IMR-90 (cell line): ENCODE results near the gene IKZF4. TPM values are rescaled to one million over a fixed set of nuclear protein-coding genes. Genes with fewer than 3 reads are reported as not detected.

Source experiments
- ATAC-seq: fragments of 200-7000 bp; cut with Tn5 transposase; 2 replicates; pipeline ENCODE4 v1.9.1; 2020; ENCODE audit warnings: low read depth, mild to moderate bottlenecking, moderate library complexity
- BruUV-seq: library from RNA; stranded (reverse); fragments of 400-500 nt; replicated peaks from 2 replicates; lab custom pipeline; 2021; lab: Mats Ljungman, UMichigan
- CTCF ChIA-PET: fragments of 300-600 bp; formaldehyde crosslinking; extraction: SDS; loops from one replicate; lab custom pipeline; 2021; ENCODE audit warnings: antibody characterized with exemption; lab: Yijun Ruan, JAX
- POLR2A ChIA-PET: fragments of 300-600 bp; sonication (Branson Sonifier 250); formaldehyde crosslinking; loops from one replicate; lab custom pipeline; 2022; ENCODE audit warnings: antibody characterized with exemption; ENCODE audit not compliant: unreplicated experiment; lab: Charles Lee
- DNase-seq: peaks from one replicate; pipeline ENCODE4 v3.0.0; 2013
- H2AFZ ChIP-seq: replicated peaks from 2 replicates; pipeline ENCODE3; 2013; ENCODE audit warnings: low read length, mild to moderate bottlenecking; ENCODE audit not compliant: poor library complexity
- H2AK5ac ChIP-seq: 2 replicates; pipeline ENCODE4 v1.6.1; 2013; ENCODE audit warnings: low read depth, low read length, inconsistent platforms
- H2AK9ac ChIP-seq: replicated peaks from 2 replicates; pipeline ENCODE3; 2013; ENCODE audit warnings: mild to moderate bottlenecking, low read depth, low read length, moderate library complexity; ENCODE audit not compliant: poor library complexity
- H2BK120ac ChIP-seq: 2 replicates; pipeline ENCODE4 v1.6.1; 2013; ENCODE audit warnings: low read depth, low read length, inconsistent platforms
- H2BK15ac ChIP-seq: 3 replicates; pipeline ENCODE4 v1.6.1; 2013; ENCODE audit warnings: low read depth, low read length, inconsistent platforms
- H2BK20ac ChIP-seq: 2 replicates; pipeline ENCODE4 v1.6.1; 2013; ENCODE audit warnings: low read depth, mild to moderate bottlenecking, inconsistent platforms, low read length, moderate library complexity
- H2BK5ac ChIP-seq: 2 replicates; pipeline ENCODE4 v1.6.1; 2013; ENCODE audit warnings: mild to moderate bottlenecking, low read depth, low read length, inconsistent platforms; ENCODE audit not compliant: poor library complexity, severe bottlenecking
- H3K14ac ChIP-seq: replicated peaks from 2 replicates; pipeline ENCODE4 v1.6.1; 2013; ENCODE audit warnings: low read depth, low read length, inconsistent platforms
- H3K18ac ChIP-seq: 2 replicates; pipeline ENCODE4 v1.6.1; 2013; ENCODE audit warnings: low read depth, low read length, control low read depth
- H3K23ac ChIP-seq: 2 replicates; pipeline ENCODE4 v1.6.1; 2013; ENCODE audit warnings: low read depth, low read length, inconsistent platforms
- H3K27ac ChIP-seq: 2 replicates; pipeline ENCODE4 v1.5.1; 2013; ENCODE audit warnings: mild to moderate bottlenecking, control low read depth, low read length; ENCODE audit not compliant: insufficient read depth
- H3K27me3 ChIP-seq: 2 replicates; pipeline ENCODE4 v1.6.1; 2013; ENCODE audit warnings: low read length; ENCODE audit not compliant: control insufficient read depth, insufficient read depth
- H3K36me3 ChIP-seq: 2 replicates; pipeline ENCODE4 v1.6.1; 2013; ENCODE audit warnings: low read length, mixed read lengths; ENCODE audit not compliant: control insufficient read depth, insufficient read depth
- H3K4ac ChIP-seq: 2 replicates; pipeline ENCODE4 v1.6.1; 2013; ENCODE audit warnings: low read depth, low read length, inconsistent platforms
- H3K4me1 ChIP-seq: 2 replicates; pipeline ENCODE4 v1.6.1; 2013; ENCODE audit warnings: low read length, mixed read lengths; ENCODE audit not compliant: control insufficient read depth, insufficient read depth
- H3K4me2 ChIP-seq: 2 replicates; pipeline ENCODE4 v1.6.1; 2013; ENCODE audit warnings: low read depth, mild to moderate bottlenecking, control low read depth, low read length, moderate library complexity
- H3K4me3 ChIP-seq: 2 replicates; pipeline ENCODE4 v1.5.1; 2013; ENCODE audit warnings: low read depth, mild to moderate bottlenecking, control low read depth, low read length, moderate library complexity; ENCODE audit not compliant: insufficient read depth
- H3K56ac ChIP-seq: 2 replicates; pipeline ENCODE4 v1.6.1; 2013; ENCODE audit warnings: low read length, inconsistent platforms; ENCODE audit not compliant: insufficient read depth; ENCODE audit errors: extremely low read depth
- H3K79me1 ChIP-seq, 2 experiments: 2 replicates each; pipeline ENCODE4 v1.6.1; 2013; ENCODE audit warnings: low read length in 2 of 2, inconsistent platforms in 1 of 2, low read depth in 1 of 2
- H3K9ac ChIP-seq: 2 replicates; pipeline ENCODE4 v1.6.1; 2013; ENCODE audit warnings: low read depth, low read length, control low read depth
- H3K9me1 ChIP-seq: 2 replicates; pipeline ENCODE4 v1.6.1; 2013; ENCODE audit warnings: low read length, inconsistent platforms; ENCODE audit not compliant: insufficient read depth
- H3K9me3 ChIP-seq: 2 replicates; pipeline ENCODE4 v1.6.1; 2013; ENCODE audit warnings: low read length; ENCODE audit not compliant: control insufficient read depth, insufficient read depth
- H4K20me1 ChIP-seq: 2 replicates; pipeline ENCODE4 v1.6.1; 2013; ENCODE audit warnings: low read length, inconsistent platforms; ENCODE audit not compliant: insufficient read depth
- H4K5ac ChIP-seq: 2 replicates; pipeline ENCODE4 v1.6.1; 2013; ENCODE audit warnings: mild to moderate bottlenecking, low read depth, low read length, control low read depth
- H4K8ac ChIP-seq, 2 experiments: 2 replicates each; pipeline ENCODE4 v1.6.1; 2013; ENCODE audit warnings: low read depth in 2 of 2, low read length in 2 of 2, control low read depth in 1 of 2, inconsistent platforms in 1 of 2
- H4K91ac ChIP-seq: 2 replicates; pipeline ENCODE4 v1.6.1; 2013; ENCODE audit warnings: low read depth, low read length, inconsistent platforms; ENCODE audit not compliant: insufficient read depth
- CHD1 ChIP-seq: IDR thresholded peaks from 2 replicates; pipeline ENCODE4 v1.6.1; 2012; ENCODE audit warnings: low read depth, low read length, improper control_type of control experiment
- FOS ChIP-seq: fragments of 150-350 bp; IDR thresholded peaks from 2 replicates; pipeline ENCODE4 v1.6.1; 2016; ENCODE audit warnings: low read depth, low read length
- MAZ ChIP-seq: IDR thresholded peaks from 2 replicates; pipeline ENCODE4 v1.6.1; 2012; ENCODE audit warnings: low read depth, mild to moderate bottlenecking, low read length, improper control_type of control experiment, moderate library complexity, borderline replicate concordance
- MXI1 ChIP-seq: IDR thresholded peaks from 2 replicates; pipeline ENCODE4 v1.6.1; 2012; ENCODE audit warnings: low read depth, mild to moderate bottlenecking, low read length, moderate library complexity, borderline replicate concordance
- NFE2L2 ChIP-seq: fragments of 150-350 bp; IDR thresholded peaks from 2 replicates; pipeline ENCODE4 v1.6.1; 2016; ENCODE audit warnings: low read depth, mild to moderate bottlenecking, low read length
- RAD21 ChIP-seq: IDR thresholded peaks from 2 replicates; pipeline ENCODE4 v1.6.1; 2012; ENCODE audit warnings: low read length, improper control_type of control experiment
- RCOR1 ChIP-seq: IDR thresholded peaks from 2 replicates; pipeline ENCODE4 v1.6.1; 2012; ENCODE audit warnings: mild to moderate bottlenecking, low read length, improper control_type of control experiment; ENCODE audit not compliant: insufficient replicate concordance
- RFX5 ChIP-seq: IDR thresholded peaks from 2 replicates; pipeline ENCODE4 v1.8.0; 2012; ENCODE audit warnings: low read depth, mild to moderate bottlenecking, low read length, moderate library complexity
- SMC3 ChIP-seq: fragments of 150-350 bp; IDR thresholded peaks from 2 replicates; pipeline ENCODE4 v1.6.1; 2016; ENCODE audit warnings: low read depth, mild to moderate bottlenecking, antibody characterized with exemption, low read length, moderate library complexity
- WGBS, 2 experiments: methylation state at CpG; one replicate each; pipeline versions ENCODE4 v1.1.5 to v1.1.7; 2013; ENCODE audit warnings: missing lambda C conversion rate in 2 of 2; ENCODE audit not compliant: insufficient read length in 1 of 2; ENCODE audit errors: extremely low coverage in 2 of 2; 5-methylcytosine and 5-hydroxymethylcytosine counted together
- dilution Hi-C: fragments of 300-500 bp; cut with HindIII; formaldehyde crosslinking; loops from one replicate; pipeline ENCODE4 v1.14.3; 2018; ENCODE audit warnings: low sequenced_read_pairs; ENCODE audit not compliant: unreplicated experiment
- in situ Hi-C: fragments of 300-500 bp; cut with MboI; formaldehyde crosslinking; loops from 3 replicates; pipeline ENCODE4 v1.14.3; 2019; ENCODE audit warnings: low sequenced_read_pairs, inconsistent platforms, mixed read lengths
- intact Hi-C: fragments of 100-400 bp; cut with micrococcal nuclease; formaldehyde crosslinking; loops from 2 replicates; pipeline ENCODE4 v1.10.0; 2022
- polyA plus RNA-seq, 3 experiments: library from polyadenylated mRNA; depleted of rRNA; stranded (reverse); fragments of >200 nt; gene quantifications; 2 replicates each; pipeline ENCODE4 v1.2.3, GENCODE V29; 2012; ENCODE audit warnings: low replicate concordance in 1 of 3
- total RNA-seq: library from RNA; depleted of rRNA; stranded (reverse); fragments of >200 nt; gene quantifications from 2 replicates; pipeline ENCODE4 v1.2.3, GENCODE V29; 2012
- TF ChIP-seq, protein P1 (sequence below): conservative IDR thresholded peaks from 2 replicates; pipeline ENCODE4 v1.5.1; 2012; ENCODE audit warnings: mild to moderate bottlenecking, low read depth, low read length, improper control_type of control experiment
- TF ChIP-seq, protein P2 (sequence below): fragments of 150-350 bp; IDR thresholded peaks from 2 replicates; pipeline ENCODE4 v1.6.1; 2017; ENCODE audit warnings: mild to moderate bottlenecking, antibody characterized with exemption, low read length, low read depth

IKZF4 gene
- total and polyA plus RNA-seq, 2 of the 4 experiments (the other 2 are of a cell fraction), result 1.8 to 7.1 TPM

DNA sequence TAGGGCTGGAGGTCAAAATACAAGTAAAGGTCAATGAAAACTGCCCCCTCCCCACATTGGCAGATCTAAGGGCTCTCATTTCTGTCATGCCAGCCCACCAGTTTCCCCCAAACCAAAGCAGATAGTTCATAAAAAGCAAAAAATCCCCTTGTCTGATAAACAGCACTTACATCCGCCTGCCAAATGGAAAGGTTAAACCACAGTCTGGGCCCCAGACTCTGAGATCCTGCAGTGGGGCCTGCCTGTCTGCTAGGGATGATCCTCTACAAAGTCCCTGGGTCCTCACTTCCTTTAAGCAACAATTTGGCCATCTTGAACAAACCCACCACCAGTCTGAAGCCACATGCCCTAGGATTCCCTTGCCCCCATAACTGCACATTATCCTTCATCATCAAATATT is 11.1 kb downstream of the IKZF4 start:
- H3K4ac ChIP-seq, result no peak overlapping the region
- H3K56ac ChIP-seq, result no peak overlapping the region
- DNase-seq (no peak), ATAC-seq (no peak)
- H3K9me3 ChIP-seq, result no peaks in the 10 kb centered on the region
- no peaks in the 10 kb centered on the region for H4K20me1 ChIP-seq
- no peak overlapping the region for H3K18ac ChIP-seq
- no CpG with 5 or more reads among the region's 1 CpG for WGBS, 2 experiments
- H3K79me1 ChIP-seq, result no peaks in the 10 kb centered on the region
- H2AK5ac ChIP-seq, result no peak overlapping the region
- intact Hi-C loops (no loop called here), dilution Hi-C loops (no loop called here), in situ Hi-C loops (no loop called here)
- H3K27me3 ChIP-seq, result no peaks in the 10 kb centered on the region
- H3K9me1 ChIP-seq, result no peaks in the 10 kb centered on the region
- no TSS peak for BruUV-seq
- H2BK20ac ChIP-seq, result no peak overlapping the region
- ChIA-PET CTCF (no interaction called here), POLR2A (no interaction called here)
- H2AK9ac ChIP-seq, result no peak overlapping the region
- peaks cover 2% of the 10 kb centered on the region; the same call in 1 of the 2 replicates for H3K4me1 ChIP-seq
- H4K5ac ChIP-seq, result no peak overlapping the region
- peaks cover 36% of the 10 kb centered on the region for H3K36me3 ChIP-seq
- H2BK15ac ChIP-seq, result no peak overlapping the region
- H3K4me2 ChIP-seq, result no peak overlapping the region
- H3K23ac ChIP-seq, result no peak overlapping the region
- H3K14ac ChIP-seq, result no peak overlapping the region
- H3K9ac ChIP-seq, result no peak overlapping the region
- no peak overlapping the region for H4K8ac ChIP-seq
- H2AFZ ChIP-seq, result no peak overlapping the region
- H4K91ac ChIP-seq, result no peak overlapping the region
- H3K27ac ChIP-seq, result no peak overlapping the region
- H3K4me3 ChIP-seq, result no peak overlapping the region
- no peak overlapping the region for H2BK120ac ChIP-seq
- no peak overlapping the region for H2BK5ac ChIP-seq
- TF ChIP-seq MAZ (no peak), FOS (no peak), RAD21 (no peak), RCOR1 (no peak), CHD1 (no peak), SMC3 (no peak), MXI1 (no peak), RFX5 (no peak), NFE2L2 (no peak)
- TF ChIP-seq, protein P1, sequence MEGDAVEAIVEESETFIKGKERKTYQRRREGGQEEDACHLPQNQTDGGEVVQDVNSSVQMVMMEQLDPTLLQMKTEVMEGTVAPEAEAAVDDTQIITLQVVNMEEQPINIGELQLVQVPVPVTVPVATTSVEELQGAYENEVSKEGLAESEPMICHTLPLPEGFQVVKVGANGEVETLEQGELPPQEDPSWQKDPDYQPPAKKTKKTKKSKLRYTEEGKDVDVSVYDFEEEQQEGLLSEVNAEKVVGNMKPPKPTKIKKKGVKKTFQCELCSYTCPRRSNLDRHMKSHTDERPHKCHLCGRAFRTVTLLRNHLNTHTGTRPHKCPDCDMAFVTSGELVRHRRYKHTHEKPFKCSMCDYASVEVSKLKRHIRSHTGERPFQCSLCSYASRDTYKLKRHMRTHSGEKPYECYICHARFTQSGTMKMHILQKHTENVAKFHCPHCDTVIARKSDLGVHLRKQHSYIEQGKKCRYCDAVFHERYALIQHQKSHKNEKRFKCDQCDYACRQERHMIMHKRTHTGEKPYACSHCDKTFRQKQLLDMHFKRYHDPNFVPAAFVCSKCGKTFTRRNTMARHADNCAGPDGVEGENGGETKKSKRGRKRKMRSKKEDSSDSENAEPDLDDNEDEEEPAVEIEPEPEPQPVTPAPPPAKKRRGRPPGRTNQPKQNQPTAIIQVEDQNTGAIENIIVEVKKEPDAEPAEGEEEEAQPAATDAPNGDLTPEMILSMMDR, result no peak
- TF ChIP-seq, protein P2, sequence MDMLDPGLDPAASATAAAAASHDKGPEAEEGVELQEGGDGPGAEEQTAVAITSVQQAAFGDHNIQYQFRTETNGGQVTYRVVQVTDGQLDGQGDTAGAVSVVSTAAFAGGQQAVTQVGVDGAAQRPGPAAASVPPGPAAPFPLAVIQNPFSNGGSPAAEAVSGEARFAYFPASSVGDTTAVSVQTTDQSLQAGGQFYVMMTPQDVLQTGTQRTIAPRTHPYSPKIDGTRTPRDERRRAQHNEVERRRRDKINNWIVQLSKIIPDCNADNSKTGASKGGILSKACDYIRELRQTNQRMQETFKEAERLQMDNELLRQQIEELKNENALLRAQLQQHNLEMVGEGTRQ, result no peak
